GM18520 (cell line): ENCODE results near the gene FAR2.
"Not testable (repeated sequence)": the region's sequence is repeated elsewhere in the genome, so short reads cannot be mapped to it uniquely, and the experiment has no call there.

ENCODE experiments used
- ATAC-seq: cut with Tn5 transposase; IDR thresholded peaks from one replicate; pipeline ENCODE4 v1.9.1; 2021; ENCODE audit not compliant: unreplicated experiment

The FAR2 gene

DNA sequence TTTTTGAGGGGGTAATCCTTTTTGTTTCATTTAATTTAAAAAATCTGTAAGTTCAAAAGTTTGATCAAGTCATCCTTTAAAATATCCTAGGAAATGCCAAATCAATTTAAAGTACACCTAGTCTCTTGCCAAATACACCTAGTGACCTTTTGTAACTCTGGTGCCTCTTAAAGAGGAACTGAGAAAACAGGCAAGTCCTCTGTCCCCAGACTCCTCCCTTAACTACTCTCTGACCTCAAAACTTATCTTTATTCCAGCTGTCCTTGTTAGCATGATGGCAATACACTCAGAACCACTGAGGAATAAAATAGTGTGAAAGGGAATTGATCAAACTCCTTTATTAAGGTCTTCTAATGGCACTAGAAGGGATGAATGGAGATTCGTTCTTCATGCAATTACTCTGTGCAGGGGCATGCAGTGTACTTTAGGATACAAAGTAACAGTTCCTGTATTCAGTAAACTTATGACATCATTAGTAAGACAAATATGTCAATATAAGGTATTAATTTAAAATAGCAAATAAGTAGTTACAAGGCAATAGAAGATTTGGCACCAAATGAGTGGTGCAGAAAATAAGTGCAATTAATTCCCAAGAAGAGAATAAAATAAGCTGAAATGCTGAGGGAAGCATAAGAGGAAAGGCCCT is 3.3 kb downstream of the FAR2 start:
- ATAC-seq: peak; percentile 88

DNA sequence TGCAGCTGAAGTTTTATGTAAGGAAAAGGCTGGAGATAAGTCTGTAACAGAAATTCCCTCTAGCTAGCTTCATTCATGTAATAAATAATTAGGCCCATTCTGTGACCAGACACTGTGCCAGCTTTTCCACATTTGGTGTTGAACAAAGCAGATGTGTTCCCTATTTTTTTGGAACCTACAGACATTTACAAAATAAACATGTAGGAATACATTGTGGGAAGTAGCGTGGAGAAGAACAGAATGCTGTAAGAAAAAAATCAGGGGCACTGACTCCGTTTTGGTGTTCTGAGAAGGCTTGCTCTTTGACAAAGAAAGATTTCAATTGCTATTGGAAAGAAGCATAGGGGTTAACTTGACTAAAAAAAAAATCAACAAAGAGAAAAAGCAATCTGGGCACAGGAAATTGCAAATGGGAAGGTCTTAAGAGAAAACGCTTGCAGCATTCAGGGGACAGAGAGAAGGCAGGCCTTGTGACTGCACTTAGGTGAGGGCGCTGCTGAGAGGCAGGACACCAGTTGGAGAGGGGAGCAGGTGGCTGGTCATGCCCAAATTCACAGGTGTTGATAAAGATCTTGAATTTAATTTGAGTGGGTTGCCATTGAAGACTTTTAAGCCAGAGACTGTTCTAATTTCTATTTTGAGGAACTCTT is 4.0 kb downstream of the FAR2 start:
- no peak for ATAC-seq

DNA sequence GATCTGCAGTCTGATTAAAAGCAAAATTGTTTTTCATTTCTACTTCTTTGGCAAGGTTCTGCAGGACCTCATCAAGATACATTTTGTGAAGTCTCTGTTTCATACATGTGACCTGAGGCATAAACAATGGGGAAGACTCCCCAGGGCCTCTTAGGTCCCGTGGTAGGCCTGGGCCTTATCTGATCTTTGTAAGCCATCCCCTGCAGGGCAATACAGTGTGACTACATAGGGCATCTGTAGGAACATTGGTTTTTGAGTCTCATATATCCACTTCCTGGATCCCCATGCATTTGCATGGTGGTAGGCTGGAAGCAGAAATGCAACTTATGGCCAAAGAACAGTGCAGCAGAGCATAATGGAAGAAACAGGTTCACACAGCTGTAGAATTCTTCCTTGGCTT is 6.0 kb downstream of the FAR2 start:
- no peak for ATAC-seq

DNA sequence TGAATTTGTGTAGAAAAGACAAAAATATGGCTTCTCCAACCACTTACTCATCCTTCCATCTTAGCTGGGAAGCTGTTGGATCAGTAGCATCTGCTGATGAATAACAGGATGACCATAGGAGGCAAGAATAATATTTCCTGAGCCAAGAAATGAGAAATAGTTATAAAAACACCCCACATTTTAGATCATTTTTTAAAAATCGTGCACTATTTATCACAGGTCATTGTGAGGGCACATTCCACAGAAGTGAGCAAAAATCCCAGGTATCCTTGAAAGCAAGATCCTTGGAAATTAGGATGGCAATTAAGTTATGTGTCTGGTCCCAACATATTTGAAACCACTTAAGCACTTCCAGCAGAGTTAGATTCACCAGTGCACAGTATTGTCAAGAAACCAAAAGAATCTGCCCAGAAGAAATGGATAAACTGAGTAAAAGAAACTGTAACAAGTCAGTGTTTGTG is 8.4 kb downstream of the FAR2 start:
- no peak for ATAC-seq

DNA sequence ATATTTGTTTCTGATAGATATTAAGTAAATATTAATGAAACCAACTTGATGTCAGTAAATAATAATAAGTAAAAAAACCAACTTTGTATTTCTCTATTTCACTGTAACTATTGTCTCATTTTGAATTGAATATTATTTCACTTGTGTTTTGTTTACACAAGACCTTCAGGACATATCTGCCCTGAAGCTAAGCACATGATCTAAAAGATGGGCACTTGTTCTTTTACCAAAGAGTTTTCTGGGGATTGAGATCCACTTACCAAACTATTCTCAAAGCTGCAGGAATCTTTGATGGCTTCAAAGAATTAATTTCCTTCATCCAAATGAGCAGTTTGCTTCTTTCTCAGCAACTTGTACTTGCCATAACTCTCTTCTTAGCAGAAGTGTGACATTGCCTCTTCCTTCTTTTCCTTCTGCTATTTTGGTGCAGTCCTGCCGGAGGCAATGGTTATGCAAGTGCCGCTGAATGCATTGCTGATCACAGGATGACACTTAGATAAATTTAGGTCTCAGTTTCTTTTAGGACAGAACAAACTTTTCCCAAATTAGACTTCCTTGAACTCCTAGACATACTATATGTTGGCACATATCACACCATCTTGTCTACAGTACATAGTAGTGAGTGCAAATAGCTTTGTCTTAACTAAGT is 9.2 kb downstream of the FAR2 start:
- ATAC-seq: no peak

DNA sequence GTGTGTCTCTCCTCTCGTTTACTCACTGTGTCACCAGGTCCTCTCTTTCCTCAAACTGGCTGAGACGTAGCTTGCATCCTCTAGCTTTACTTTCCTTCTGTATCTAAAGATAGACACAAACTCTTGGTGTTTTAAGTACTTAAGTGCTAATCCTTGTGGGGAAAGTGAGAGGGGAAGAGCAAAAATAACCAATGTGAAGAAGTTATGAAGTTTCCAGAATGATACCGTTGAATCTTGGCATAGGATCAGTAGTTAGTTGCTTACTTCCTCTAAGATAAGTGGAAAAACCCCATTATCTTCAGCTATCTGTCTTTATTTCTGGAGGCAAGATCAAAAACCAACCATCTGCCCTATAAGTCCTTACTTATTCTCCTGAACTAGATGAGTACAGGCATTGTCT is 10.6 kb downstream of the FAR2 start:
- no peak for ATAC-seq

DNA sequence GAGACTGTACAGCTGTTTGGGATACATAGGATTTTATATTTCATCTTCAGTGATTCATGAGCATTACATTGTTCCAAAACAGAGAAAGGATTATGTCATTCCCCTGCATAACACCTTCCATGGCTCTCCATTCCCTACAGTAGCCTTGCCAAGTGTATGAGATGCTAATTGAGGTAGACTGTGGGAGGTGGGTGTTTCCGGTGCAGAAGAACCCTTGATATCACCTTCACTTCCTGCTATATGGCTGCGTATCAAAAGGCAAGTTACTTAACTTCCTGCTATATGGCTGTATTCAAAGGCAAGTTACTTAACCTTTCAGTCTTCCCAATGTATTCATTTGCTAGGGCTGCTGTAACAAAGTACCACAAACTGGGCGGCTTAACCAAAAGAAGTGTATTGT is 11.2 kb downstream of the FAR2 start:
- no peak for ATAC-seq

DNA sequence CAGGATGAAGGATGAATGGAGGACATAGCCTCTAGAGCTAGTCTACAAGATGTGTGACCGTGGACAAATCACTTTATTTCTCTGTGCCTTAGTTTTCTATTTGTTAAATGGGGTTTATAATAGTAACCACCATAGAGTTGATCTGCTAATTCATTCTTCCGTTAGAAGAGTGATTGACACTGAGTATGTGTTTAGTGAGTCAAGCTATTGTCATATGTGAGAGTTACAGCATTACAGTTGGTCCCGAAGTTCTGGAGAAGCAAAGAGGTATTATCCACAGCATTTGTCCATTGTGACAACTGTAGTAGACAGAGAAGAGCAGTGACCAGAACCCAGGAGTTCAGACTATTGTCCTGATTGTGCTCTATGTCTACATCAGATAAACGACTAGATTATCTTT is 14.1 kb downstream of the FAR2 start:
- no peak for ATAC-seq

DNA sequence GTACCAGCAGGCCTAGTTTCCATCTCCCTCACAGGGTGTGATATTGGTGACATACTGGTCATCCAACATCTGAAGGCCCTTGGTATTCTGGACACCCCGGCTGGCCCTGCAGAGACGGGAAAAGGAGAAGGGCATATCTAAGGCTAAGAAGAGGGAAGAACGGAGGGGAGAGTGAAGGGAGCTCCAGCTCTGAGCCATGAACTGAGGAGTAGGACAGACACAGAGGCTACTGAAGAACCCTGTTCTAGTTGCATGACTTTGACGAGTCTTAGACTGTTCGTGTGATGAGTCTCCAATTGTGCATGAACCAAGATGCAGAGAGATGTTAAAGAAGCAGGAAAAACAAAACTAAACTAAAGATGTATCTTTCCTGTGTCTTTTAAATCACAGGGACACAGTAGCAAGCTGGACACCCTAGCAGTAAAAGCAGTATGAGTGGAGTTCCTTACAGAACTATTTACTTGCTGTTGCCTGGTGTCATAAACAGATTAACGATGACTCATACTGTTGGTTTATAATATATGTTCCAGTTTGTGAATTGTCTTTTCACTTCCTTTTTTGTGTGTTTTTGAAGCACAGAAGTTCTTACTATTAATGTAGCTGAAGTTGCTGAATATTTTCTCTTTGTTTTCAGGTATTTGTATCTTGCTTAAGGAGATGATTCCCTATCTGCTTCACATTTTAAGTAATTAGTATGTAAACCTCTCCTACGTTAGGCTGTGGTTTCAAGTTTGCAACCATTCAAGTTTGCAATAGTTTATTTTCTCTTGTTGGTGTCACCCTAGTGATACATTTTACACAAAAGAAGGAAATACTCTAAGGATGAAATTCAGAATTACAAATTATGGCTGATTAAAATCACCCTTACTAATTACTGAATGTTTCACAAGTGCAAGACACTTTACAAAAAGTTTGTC is 15.7 kb downstream of the FAR2 start:
- peak; percentile 100 for ATAC-seq

DNA sequence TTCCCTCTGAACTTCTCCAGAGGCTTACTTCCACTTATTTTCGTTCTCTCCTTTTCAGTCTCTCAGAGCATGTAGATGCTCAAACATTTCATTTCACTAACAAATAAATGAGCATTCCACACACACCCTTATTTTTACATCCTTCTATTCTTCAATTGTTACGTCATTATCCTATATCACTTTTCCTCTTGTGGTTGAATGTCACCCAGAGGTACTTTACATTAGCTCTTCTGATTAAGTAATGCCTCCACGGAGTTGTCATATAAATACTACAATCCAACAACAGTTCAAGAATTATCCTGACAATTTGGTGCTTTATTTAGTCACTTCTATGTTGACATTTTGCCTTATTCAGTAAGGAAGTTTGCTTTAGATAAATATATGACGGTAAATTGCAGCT is 18.4 kb downstream of the FAR2 start:
- ATAC-seq: no peak

DNA sequence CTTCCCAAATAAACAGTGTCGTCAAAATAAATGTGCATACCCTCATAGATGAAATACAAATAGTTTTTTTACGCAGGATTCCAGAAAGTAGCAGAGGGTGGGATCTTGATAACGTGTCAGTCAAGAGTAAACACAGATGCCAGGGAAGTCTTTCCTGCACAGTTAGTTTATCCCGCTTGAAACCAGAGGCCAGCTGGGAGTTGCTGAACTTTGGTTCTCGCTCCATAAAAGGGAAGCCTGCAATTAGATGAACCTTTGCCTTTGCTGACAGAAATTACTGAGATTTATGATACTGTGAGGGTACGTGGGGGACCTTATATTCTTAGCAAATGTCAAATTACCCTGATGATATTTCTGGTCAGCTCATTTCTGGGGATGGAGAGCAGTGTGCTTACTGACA is 18.9 kb downstream of the FAR2 start:
- ATAC-seq: no peak

DNA sequence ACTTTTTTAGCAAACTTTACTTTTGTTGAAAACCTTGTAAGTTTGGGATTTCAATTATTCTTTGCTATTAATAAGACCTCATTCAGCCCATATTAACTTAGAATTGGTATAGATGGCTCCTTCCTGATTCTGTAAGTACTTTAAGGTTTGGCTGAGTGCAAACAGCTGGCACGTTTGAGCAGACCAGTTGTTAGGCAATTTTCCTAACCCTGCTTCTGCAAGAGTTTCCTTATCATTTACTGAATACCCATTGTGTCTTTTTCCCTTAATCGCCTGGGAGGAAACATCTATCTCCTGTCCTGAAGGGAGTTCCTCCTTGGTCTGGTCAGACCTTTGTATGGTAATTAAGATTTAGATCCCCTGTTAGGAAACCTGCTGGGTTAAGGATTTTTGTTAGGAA is 20.9 kb downstream of the FAR2 start:
- not testable (repeated sequence) for ATAC-seq

DNA sequence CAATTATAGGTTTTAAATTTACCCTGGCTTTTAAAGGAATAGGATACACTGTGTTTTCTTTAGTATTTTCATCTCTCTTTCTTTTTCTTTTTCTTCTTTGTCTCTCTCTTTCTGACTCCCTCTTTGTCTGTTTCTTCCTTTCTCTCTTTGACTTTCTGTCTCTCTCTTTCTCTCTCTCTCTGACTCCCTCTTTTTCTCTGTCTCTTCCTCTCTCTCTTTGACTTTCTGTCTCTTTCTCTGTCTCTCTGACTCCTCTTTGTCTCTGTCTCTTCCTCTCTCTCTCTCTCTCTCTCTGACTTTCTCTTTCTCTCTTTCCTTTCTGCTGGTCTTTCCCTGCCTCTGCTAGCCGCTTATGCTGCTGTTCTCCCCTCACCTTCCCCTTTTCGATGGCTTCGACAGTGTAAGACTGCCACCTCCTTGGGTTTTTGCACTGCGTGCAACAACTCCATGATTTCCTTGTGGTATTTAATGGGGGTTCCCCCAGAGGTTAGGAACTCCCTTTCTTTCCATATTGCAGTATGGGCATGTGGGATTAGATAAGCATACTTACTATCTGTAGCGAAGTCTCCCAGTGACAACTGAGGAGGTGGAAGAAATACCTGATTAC is 21.5 kb downstream of the FAR2 start:
- ATAC-seq: not testable (repeated sequence)

DNA sequence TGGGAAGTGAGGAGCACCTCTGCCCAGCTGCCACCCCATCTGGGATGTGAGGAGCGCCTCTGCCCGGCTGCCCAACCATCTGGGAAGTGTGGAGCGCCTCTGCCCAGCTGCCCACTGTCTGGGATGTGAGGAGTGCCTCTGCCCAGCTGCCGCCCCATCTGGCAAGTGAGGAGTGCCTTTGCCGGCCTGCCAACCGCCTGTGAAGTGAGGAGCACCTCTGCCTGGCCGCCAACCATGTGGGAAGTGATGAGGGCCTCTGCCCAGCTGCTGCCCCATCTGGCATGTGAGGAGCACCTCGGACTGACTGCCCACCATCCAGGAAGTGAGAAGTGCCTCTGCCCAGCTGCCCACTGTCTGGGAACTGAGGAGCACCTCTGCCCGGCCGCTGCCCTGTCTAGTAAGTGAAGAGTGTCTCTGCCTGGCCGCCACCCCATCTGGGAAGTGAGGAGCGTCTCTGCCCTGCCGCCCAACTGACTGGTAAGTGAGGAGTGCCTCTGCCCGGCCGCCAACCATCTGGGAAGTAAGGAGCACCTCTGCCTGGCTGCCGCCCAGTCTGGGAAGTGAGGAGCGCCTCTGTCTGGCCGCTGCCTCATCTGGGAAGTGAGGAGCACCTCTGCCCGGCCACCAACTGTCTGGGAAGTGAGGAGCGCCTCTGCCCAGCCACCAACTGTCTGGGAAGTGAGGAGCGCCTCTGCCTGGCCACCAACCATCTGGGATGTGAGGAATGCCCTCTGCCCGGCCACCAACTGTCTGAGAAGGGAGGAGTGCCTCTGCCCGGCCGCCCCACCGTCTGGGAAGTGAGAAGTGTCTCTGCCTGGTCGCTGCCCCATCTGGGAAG is 22.6 kb downstream of the FAR2 start:
- ATAC-seq: no peak

DNA sequence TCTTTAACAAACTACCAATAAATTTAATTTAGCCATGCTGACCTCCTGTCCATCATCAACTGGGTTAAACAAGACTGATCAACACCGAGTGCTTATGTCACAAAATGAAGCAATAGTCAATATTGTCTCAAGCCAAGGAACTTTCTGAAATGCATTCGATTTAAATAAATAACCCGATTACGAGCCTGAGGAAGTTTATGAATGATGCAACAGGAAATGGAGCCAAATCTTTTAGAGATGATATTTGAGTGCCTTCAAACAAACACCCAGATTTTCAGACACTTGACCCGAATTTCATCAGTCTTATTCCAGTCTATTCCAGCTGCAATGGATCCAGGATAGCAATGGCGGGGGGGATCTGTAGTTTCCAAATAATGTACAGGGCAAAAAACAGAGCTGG is 27.9 kb downstream of the FAR2 start:
- no peak for ATAC-seq

DNA sequence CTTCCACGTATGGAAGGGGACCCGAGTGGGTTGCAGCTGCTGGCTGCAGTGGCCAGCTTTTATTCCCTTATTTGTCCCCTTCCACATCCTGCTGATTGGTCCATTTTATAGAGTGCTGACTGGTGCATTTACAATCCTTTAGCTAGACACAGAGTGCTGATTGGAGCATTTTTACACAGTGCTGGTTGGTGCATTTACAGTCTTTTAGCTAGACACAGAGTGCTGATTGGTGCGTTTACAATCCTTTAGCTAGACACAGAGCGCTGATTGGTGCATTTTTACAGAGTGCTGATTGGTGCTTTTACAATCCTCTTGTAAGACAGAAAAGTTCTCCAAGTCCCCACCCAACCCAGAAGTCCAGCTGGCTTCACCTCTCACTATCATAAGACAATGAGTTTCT is 33.2 kb downstream of the FAR2 start:
- not testable (repeated sequence) for ATAC-seq

DNA sequence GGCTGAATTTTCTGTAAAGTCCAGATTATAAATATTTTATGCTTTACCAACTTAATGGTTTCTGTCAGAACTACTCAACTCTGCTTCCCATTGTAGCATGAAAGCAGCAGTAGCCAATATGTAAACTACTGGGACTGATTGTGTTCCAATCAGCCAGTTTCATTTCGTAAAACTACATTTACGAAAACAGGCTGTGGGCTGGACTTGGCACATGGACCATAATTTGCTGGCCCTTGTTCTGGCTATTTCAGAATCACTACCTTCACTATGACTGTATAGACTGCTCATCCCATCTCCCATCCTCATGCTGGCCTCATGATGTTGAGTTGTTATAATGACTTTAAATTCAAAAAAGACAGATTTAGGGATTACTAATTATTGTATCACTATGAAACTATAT is 38.7 kb downstream of the FAR2 start:
- ATAC-seq: no peak

DNA sequence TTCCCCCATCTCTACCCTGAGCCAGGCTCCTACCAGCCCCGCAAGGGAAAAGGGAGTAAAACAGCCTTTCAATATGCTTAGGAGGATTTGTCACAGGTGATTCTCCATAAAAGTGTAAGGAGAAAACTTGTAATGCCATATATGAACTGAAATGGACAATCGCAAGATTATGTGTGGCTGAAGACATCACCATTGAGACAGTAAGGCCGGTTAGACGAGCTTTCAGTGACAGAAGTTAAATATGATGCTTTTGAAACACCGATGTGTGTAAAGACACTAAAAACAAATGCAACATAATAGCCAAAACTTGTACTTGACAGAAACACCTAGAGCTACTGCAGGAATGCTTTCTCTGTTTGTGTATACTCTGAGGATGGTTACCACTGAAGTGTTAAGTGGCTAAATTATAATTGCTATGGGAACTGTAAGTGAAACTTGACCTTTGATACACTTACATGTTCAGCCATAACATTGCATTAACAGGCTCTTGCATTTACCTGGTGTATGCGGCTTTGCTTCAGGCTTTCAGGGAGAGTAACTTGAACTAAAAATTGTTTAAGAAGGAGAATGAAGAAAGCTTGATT is 42.3 kb downstream of the FAR2 start:
- no peak for ATAC-seq

DNA sequence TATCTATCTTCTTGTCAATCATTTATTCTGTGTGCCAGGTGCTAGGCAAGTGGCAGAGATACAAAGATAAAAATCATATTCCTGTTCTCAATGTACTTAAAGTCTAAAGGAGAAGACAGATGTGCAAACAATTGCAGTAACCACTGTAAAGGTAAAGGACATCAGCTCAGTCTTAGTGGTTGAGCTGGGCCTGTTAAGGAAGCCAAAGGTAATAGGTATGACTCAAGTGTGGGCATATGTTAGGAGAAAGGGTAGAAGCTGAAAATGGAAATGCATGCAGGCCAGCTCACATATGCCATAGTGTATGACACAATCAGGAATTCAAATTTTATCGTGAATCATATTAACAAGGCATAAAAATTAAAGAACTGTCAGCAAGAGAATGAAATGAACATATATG is 49.8 kb downstream of the FAR2 start:
- ATAC-seq: no peak

DNA sequence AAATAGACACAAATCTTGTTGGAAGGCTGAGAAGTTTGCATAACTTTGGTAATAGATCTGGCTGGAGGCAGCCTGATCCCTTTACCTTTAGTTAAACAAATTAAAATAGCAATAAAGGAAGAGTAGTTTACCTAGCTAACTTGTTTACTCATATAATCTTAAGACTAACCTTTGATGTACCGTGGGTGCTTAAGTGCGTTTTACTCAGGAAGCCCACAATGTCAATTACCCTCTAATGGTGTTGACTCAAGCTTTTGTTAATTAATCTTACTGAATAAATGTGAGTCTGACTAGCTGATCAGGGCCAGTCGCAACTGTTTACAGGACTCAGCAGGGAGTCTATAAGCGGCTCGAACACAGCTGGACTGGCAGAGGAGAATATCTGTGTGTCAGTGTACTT is 51.5 kb downstream of the FAR2 start:
- no peak for ATAC-seq
